GM12878 (cell line): ENCODE results near the gene ZCWPW2. TPM values are rescaled to one million over a fixed set of nuclear protein-coding genes. Genes with fewer than 3 reads are reported as not detected.

Source experiments
- ATAC-seq: fragments of 200-7000 bp; cut with Tn5 transposase; 3 replicates; pipeline ENCODE4 v1.9.1; 2020; ENCODE audit warnings: mild to moderate bottlenecking, moderate library complexity
- BruUV-seq: library from RNA; stranded (reverse); fragments of 400-500 nt; replicated peaks from 2 replicates; lab custom pipeline; 2021; lab: Mats Ljungman, UMichigan
- CTCF ChIA-PET: fragments of 300-600 bp; sonication (Branson Sonifier 250); formaldehyde crosslinking; extraction: SDS; loops from one replicate; lab custom pipeline; 2021; ENCODE audit warnings: inconsistent platforms; lab: Yijun Ruan, JAX
- POLR2A ChIA-PET: fragments of 350-600 bp; formaldehyde crosslinking; extraction: SDS; loops from one replicate; lab custom pipeline; 2021; ENCODE audit warnings: inconsistent platforms; lab: Charles Lee
- RAD21 ChIA-PET: fragments of 300-600 bp; sonication (Branson Sonifier 250); formaldehyde crosslinking; loops from one replicate; lab custom pipeline; 2023; ENCODE audit warnings: antibody characterized with exemption; ENCODE audit not compliant: unreplicated experiment; lab: Charles Lee
- SMC1A ChIA-PET: fragments of 300-600 bp; sonication (Branson Sonifier 250); formaldehyde crosslinking; loops from one replicate; lab custom pipeline; 2023; ENCODE audit not compliant: unreplicated experiment, uncharacterized antibody; lab: Charles Lee
- DNase-seq: peaks from one replicate; pipeline ENCODE4 v3.0.0-alpha.2; 2011; ENCODE audit warnings: low read depth, low spot score
- FAIRE-seq: peaks from 3 replicates; lab custom pipeline; 2011; peaks lifted over from hg19 to GRCh38; lab: Jason Lieb, UNC
- H2AFZ ChIP-seq: 2 replicates; pipeline ENCODE4 v1.6.0; 2011; ENCODE audit warnings: low read depth, low read length, control low read depth; ENCODE audit not compliant: control insufficient read depth
- H3K27ac ChIP-seq: 2 replicates; pipeline ENCODE4 v1.5.1; 2011; ENCODE audit warnings: control low read depth; ENCODE audit not compliant: control insufficient read depth, insufficient read depth
- H3K27me3 ChIP-seq, 2 experiments: replicated peaks in 1 of 2; 2 replicates each; pipeline versions ENCODE4 v1.6.0 to v1.6.1; 2011; ENCODE audit warnings: low read length in 1 of 2; ENCODE audit not compliant: control insufficient read depth in 2 of 2, insufficient read depth in 2 of 2
- H3K36me3 ChIP-seq, 2 experiments: 2 replicates each; pipeline ENCODE4 v1.5.1; 2011; ENCODE audit warnings: low read length in 1 of 2; ENCODE audit not compliant: control insufficient read depth in 2 of 2, insufficient read depth in 2 of 2
- H3K4me1 ChIP-seq: 2 replicates; pipeline ENCODE4 v1.6.1; 2011; ENCODE audit warnings: mild to moderate bottlenecking, low read length, moderate library complexity, mixed read lengths; ENCODE audit not compliant: control insufficient read depth, insufficient read depth
- H3K4me2 ChIP-seq: 2 replicates; pipeline ENCODE4 v1.6.0; 2011; ENCODE audit warnings: control low read depth; ENCODE audit not compliant: control insufficient read depth, insufficient read depth
- H3K4me3 ChIP-seq: fragments of 200-600 bp; sonication (generic); 2 replicates; pipeline ENCODE4 v1.5.1; 2016
- H3K79me2 ChIP-seq: 2 replicates; pipeline ENCODE4 v1.6.0; 2011; ENCODE audit warnings: low read length; ENCODE audit not compliant: control insufficient read depth, insufficient read depth
- H3K9ac ChIP-seq: 2 replicates; pipeline ENCODE4 v1.8.0; 2011; ENCODE audit warnings: low read length, control low read depth, mixed read lengths; ENCODE audit not compliant: control insufficient read depth, insufficient read depth
- H3K9me3 ChIP-seq: replicated peaks from 3 replicates; pipeline ENCODE4 v1.5.1; 2011; ENCODE audit warnings: mild to moderate bottlenecking, low read length; ENCODE audit not compliant: control insufficient read depth, insufficient read depth
- H4K20me1 ChIP-seq: 2 replicates; pipeline ENCODE4 v1.6.0; 2011; ENCODE audit not compliant: control insufficient read depth, insufficient read depth
- ATF3 ChIP-seq: IDR thresholded peaks from 2 replicates; pipeline ENCODE4 v1.6.1; 2011; ENCODE audit warnings: low read depth, mild to moderate bottlenecking, low read length, moderate library complexity, borderline replicate concordance; ENCODE audit errors: extremely low read depth
- BMI1 ChIP-seq: fragments of 450-650 bp; IDR thresholded peaks from 2 replicates; pipeline ENCODE4 v1.6.1; 2016; ENCODE audit warnings: mild to moderate bottlenecking, moderate library complexity, borderline replicate concordance
- CBX5 ChIP-seq: sonication (generic); IDR thresholded peaks from 2 replicates; pipeline ENCODE4 v1.6.1; 2016; ENCODE audit warnings: low read depth, moderate library complexity, mild to moderate bottlenecking, inconsistent platforms
- DPF2 ChIP-seq: fragments of 450-650 bp; IDR thresholded peaks from 2 replicates; pipeline ENCODE4 v1.6.1; 2017; ENCODE audit warnings: mild to moderate bottlenecking
- E2F4 ChIP-seq: IDR thresholded peaks from 2 replicates; pipeline ENCODE4 v1.6.1; 2012; ENCODE audit warnings: low read depth, low read length, improper control_type of control experiment
- ELK1 ChIP-seq: IDR thresholded peaks from 2 replicates; pipeline ENCODE4 v1.6.1; 2012; ENCODE audit warnings: low read depth, low read length, improper control_type of control experiment
- EZH2 ChIP-seq: IDR thresholded peaks from 2 replicates; pipeline ENCODE4 v1.6.1; 2012; ENCODE audit warnings: low read depth, mild to moderate bottlenecking, control low read depth, inconsistent platforms, low read length, borderline replicate concordance; ENCODE audit not compliant: control insufficient read depth
- HDGF ChIP-seq: fragments of 450-650 bp; IDR thresholded peaks from 2 replicates; pipeline ENCODE4 v1.6.1; 2016; ENCODE audit warnings: antibody characterized with exemption
- IRF3 ChIP-seq: fragments of 450-650 bp; IDR thresholded peaks from 2 replicates; pipeline ENCODE4 v1.6.1; 2014; ENCODE audit warnings: mild to moderate bottlenecking
- MAX ChIP-seq: IDR thresholded peaks from 2 replicates; pipeline ENCODE4 v1.6.1; 2012; ENCODE audit warnings: low read depth, low read length, improper control_type of control experiment
- MTA2 ChIP-seq: fragments of 450-650 bp; IDR thresholded peaks from 2 replicates; pipeline ENCODE4 v1.6.1; 2016; ENCODE audit warnings: low read depth, mild to moderate bottlenecking, moderate library complexity
- MYC ChIP-seq: IDR thresholded peaks from 2 replicates; pipeline ENCODE4 v1.6.1; 2011; ENCODE audit warnings: mild to moderate bottlenecking, low read length, moderate library complexity, inconsistent platforms; ENCODE audit not compliant: insufficient read depth, insufficient replicate concordance, insufficient read length, severe bottlenecking
- NR2F1 ChIP-seq: fragments of 450-650 bp; conservative IDR thresholded peaks from 2 replicates; pipeline ENCODE4 v1.6.1; 2017; ENCODE audit warnings: mild to moderate bottlenecking
- REST ChIP-seq: IDR thresholded peaks from 2 replicates; pipeline ENCODE4 v1.6.1; 2012; ENCODE audit warnings: mild to moderate bottlenecking, low read depth, low read length
- SPI1 ChIP-seq: IDR thresholded peaks from 2 replicates; pipeline ENCODE4 v1.6.1; 2011; ENCODE audit warnings: low read depth, mild to moderate bottlenecking, low read length, moderate library complexity, borderline replicate concordance; ENCODE audit not compliant: insufficient read depth
- TCF12 ChIP-seq: IDR thresholded peaks from 2 replicates; pipeline ENCODE4 v1.6.1; 2011; ENCODE audit warnings: low read depth, mild to moderate bottlenecking, low read length
- YY1 ChIP-seq: IDR thresholded peaks from 2 replicates; pipeline ENCODE4 v1.6.1; 2011; ENCODE audit warnings: low read depth, mild to moderate bottlenecking, low read length
- ZBED1 ChIP-seq: IDR thresholded peaks from 2 replicates; pipeline ENCODE4 v1.6.1; 2016; ENCODE audit warnings: borderline replicate concordance
- WGBS: methylation state at CpG from one replicate; pipeline ENCODE4 v1.1.6; 2016; ENCODE audit warnings: low lambda C conversion rate; ENCODE audit not compliant: insufficient replicate concordance, insufficient coverage; ENCODE audit errors: missing lambda C conversion rate; 5-methylcytosine and 5-hydroxymethylcytosine counted together
- in situ Hi-C: fragments of 300-500 bp; cut with MboI; formaldehyde crosslinking; loops from 9 replicates; pipeline ENCODE4 v1.14.3; 2018; ENCODE audit warnings: mixed read lengths
- intact Hi-C: fragments of 100-400 bp; cut with micrococcal nuclease; formaldehyde crosslinking; loops from one replicate; pipeline ENCODE4 v1.14.2; 2022; ENCODE audit not compliant: unreplicated experiment
- polyA plus RNA-seq, 11 experiments: library from polyadenylated mRNA; depleted of rRNA in 4 of 11; unstranded in 6 of 11; stranded (reverse) in 5 of 11; fragments of >200 nt; fragmentation: Nextera tagmentation in 4 of 11; fragmentation: Illumina TruSeq in 1 of 11; extraction: Ambion mirVana in 4 of 11; extraction: Trizol in 1 of 11; gene quantifications; 1 replicate in 1 of 11; 2 replicates in 10 of 11; pipeline versions ENCODE4 v1.2.1 to v1.2.3, GENCODE V29; 2011 to 2016; ENCODE audit warnings: inconsistent platforms in 2 of 11, missing spikeins in 2 of 11, low read depth in 1 of 11
- total RNA-seq, 4 experiments: library from RNA; depleted of rRNA in 3 of 4; stranded (reverse); fragments of >200 nt in 3 of 4; fragmentation: Illumina TruSeq in 1 of 4; extraction: Trizol in 1 of 4; gene quantifications; 2 replicates each; pipeline versions ENCODE4 v1.2.1 to v1.2.3, GENCODE V29; 2013 to 2021

Gene ZCWPW2
- total and polyA plus RNA-seq, 10 of the 15 experiments (the other 5 are each of a cell fraction or from before 2014, with no cell fraction given), result 0.09 to 0.38 (median 0.22) TPM; not detected in 3

- intact Hi-C loops (no loop called here), in situ Hi-C loops (no loop called here)
- Histone ChIP-seq H3K79me2 (no peaks in the 10 kb centered on the region), H3K4me1 (no peaks in the 10 kb centered on the region), H4K20me1 (no peaks in the 10 kb centered on the region), H3K9me3 (no peaks in the 10 kb centered on the region), H3K36me3 (no peaks in the 10 kb centered on the region), H3K9ac (no peak overlapping the region), H3K27ac (no peak overlapping the region), H2AFZ (no peak overlapping the region), H3K27me3 (no peaks in the 10 kb centered on the region), H3K4me3 (no peak overlapping the region), H3K4me2 (no peak overlapping the region)
- CTCF ChIA-PET, result no interaction called here
- POLR2A ChIA-PET, result interaction anchor here (0.6 kb wide), 1 partner anchor 9 kb away, joined by 5 read pairs; no protein-coding TSS in a partner anchor
- no TSS peak for BruUV-seq
- 0% methylated on average over 1 of the region's 1 CpG for WGBS
- FAIRE-seq (no peak), ATAC-seq (no peak), DNase-seq (no peak)
- SMC1A ChIA-PET, result no interaction called here
- RAD21 ChIA-PET, result no interaction called here
- TF ChIP-seq IRF3, result no peak
- no peak for TF ChIP-seq MYC
- no peak for TF ChIP-seq REST
- no peak for TF ChIP-seq MTA2
- no peak for TF ChIP-seq E2F4
- TF ChIP-seq DPF2, result no peak
- TF ChIP-seq SPI1, result no peak
- no peak for TF ChIP-seq CBX5
- no peak for TF ChIP-seq BMI1
- no peak for TF ChIP-seq YY1
- no peak for TF ChIP-seq NR2F1
- TF ChIP-seq EZH2, result no peak
- TF ChIP-seq TCF12, result no peak
- no peak for TF ChIP-seq MAX
- no peak for TF ChIP-seq ELK1
- TF ChIP-seq ZBED1, result no peak
- no peak for TF ChIP-seq HDGF
- TF ChIP-seq ATF3, result no peak
Measured at GRCh38 chr3:28542351-28542750, 193.8 kb downstream of the ZCWPW2 start.
